HG02938 (cell line): ENCODE measurements around the gene CD14.
"Not testable (repeated sequence)": the region's sequence is repeated elsewhere in the genome, so short reads cannot be mapped to it uniquely, and the experiment has no call there.

Experiments
- ATAC-seq: cut with Tn5 transposase; IDR thresholded peaks from one replicate; pipeline ENCODE4 v1.9.1; 2021; ENCODE audit warnings: mild to moderate bottlenecking, moderate library complexity; ENCODE audit not compliant: unreplicated experiment

Gene CD14

DNA sequence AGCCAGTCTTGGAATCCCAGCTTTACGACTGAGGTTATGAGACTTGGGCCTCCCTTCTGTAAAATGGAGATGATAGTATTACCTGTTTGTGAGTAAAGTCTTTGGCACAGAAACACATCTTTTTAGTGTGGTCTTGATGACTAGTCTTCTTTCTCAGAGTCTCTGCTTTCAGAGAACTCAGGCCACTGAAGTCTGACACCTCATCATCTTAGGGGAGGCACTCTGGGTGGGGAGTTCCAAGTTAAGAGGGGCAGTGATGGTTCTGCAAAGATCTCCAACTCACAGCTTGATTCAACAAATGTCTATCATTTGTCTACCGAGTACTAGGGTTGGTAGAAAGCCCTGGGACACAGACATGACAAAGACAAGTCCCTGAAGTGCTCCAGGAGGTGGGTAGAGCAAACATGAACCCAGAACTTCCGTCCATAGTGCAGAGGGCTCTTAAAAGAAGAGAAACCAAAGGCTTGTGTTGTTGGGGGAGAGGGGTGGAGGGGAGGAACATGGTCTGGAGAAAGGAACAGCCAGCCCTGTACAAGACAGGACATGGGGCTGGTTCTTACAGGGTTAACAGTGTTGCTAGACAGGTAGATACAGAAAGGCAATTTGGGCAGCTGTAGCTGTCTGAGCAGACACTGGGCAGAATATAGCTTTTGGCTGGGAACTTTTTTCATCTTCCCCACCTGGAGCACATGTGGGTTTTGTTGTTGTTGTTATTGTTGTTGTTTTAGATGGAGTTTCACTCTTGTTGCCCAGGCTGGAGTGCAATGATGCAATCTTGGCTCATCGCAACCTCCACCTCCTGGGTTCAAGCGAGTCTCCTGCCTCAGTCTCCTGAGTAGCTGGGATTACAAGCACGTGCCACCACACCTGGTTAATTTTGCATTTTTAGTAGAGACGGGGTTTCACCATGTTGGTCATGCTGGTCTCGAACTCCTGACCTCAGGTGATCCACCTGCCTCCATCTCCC, 2.6 kb upstream of the CD14 start:
- ATAC-seq: no peak

DNA sequence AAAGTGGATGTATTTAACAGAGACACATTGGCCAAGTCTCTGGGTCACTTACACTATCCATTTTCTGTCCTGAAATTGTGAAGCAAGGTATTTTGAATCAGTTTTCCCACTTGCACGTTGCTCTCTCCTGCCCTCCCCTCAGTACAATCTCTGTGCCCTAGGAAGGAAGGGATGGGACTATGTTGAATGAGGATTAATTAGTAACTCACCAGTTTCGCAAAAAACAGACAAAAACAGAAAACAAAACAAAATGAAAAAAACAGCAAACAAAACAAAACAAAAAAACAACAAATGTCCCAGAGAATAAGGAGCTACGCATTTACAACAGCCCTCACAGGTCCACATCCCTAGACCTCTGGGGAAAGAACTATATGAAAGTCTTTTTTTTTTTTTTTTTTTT, 1.1 kb upstream of the CD14 start:
- ATAC-seq: no peak

- no peak for ATAC-seq
Measured at GRCh38 chr5:140633501-140633900, 526 bp upstream of the CD14 start.

- ATAC-seq: peak; percentile 44
Measured at GRCh38 chr5:140632366-140633020, 482 bp downstream of the CD14 start.

GRCh38 chr5:140631831-140632365, 1.1 kb downstream of the CD14 start:
- ATAC-seq: peak; percentile 41

GRCh38 chr5:140631036-140631417, 1.9 kb downstream of the CD14 start:
- ATAC-seq: no peak

GRCh38 chr5:140630292-140631035, 2.5 kb downstream of the CD14 start:
- no peak for ATAC-seq

- ATAC-seq: no peak
Measured at GRCh38 chr5:140628711-140629110, 4.3 kb downstream of the CD14 start.

- ATAC-seq: no peak
Measured at GRCh38 chr5:140627972-140628371, 5.0 kb downstream of the CD14 start.

DNA sequence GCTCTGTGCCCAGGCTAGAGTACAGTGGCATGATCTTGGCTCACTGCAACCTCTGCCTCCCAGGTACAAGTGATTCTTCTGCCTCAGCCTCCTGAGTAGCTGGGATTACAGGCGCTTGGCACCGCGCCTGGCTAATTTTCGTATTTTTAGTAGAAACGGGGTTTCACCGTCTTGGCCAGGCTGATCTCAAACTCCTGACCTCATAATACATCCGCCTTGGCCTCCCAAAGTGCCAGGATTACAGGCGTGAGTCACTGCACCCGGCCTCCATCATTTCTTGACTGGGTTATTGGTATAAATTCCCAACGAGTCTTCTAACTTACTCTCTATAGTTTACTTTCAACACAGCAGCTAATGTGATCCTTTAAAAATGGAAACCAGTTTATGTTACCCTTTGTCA, 8.1 kb downstream of the CD14 start:
- not testable (repeated sequence) for ATAC-seq

- not testable (repeated sequence) for ATAC-seq
Measured at GRCh38 chr5:140623061-140623460, 9.9 kb downstream of the CD14 start.

GRCh38 chr5:140622301-140622700, 10.7 kb downstream of the CD14 start:
- ATAC-seq: no peak

GRCh38 chr5:140611020-140611521, 21.9 kb downstream of the CD14 start:
- no peak for ATAC-seq

DNA sequence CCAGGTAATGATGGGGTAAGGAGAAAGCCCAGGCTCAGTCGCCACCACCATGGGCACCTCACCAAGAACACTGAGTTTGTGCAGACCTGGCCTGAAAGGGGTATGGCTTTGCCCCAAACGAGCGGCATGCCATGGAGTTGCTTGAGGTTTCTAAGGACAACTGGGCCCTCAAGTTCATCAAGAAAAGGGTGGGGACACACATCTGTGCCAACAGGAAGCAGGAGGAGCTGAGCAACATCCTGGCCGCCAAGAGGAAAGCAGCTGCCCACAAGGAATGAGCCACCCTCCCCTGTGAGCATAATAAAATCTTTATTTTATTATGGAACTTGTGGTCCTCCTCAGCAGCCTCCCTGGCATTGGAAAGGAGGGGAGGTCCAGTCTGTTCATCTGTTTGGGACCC, 23.8 kb downstream of the CD14 start:
- no peak for ATAC-seq

GRCh38 chr5:140608722-140609121, 24.3 kb downstream of the CD14 start:
- ATAC-seq: no peak

GRCh38 chr5:140607031-140607430, 25.9 kb downstream of the CD14 start:
- ATAC-seq: no peak

- ATAC-seq: no peak
Measured at GRCh38 chr5:140605879-140606278, 27.1 kb downstream of the CD14 start.

DNA sequence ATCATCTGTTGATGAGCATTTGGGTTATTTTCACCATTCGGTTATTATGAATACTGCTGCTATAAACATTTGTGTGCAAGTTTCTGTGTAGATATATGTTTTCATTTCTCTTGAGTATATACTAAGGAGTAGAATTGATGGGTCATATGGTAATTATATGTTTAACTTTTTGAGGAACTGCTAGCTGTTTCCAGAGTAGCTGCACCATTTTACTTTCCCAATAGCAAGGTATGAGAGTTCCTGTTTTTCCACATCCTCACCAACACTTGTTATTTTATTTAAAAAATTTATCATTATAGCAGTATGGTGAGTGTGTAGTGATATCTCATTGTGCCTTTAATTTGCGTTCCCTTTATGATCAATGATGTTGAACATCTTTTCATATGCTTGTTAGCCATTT, 29.2 kb downstream of the CD14 start:
- no peak for ATAC-seq

GRCh38 chr5:140603446-140603698, 29.6 kb downstream of the CD14 start:
- ATAC-seq: not testable (repeated sequence)

DNA sequence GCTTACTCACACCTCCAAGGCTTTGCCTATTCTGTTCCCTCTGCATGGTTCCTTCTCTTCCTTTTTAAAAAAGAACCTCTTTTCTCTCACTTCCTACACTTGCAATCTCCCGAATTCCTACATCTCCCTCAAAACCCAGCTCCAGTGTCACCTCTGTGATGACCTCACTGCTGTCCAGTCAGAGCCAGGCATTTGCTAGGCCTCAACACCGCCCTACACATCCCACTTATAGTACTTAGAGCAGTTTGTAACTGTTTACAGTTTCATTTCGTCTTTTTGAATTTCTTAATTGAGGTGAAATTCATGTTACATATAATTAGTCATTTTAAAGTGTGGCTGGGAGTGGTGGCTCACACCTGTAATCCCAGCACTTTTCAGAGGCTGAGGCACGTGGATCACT, 30.8 kb downstream of the CD14 start:
- ATAC-seq: no peak

DNA sequence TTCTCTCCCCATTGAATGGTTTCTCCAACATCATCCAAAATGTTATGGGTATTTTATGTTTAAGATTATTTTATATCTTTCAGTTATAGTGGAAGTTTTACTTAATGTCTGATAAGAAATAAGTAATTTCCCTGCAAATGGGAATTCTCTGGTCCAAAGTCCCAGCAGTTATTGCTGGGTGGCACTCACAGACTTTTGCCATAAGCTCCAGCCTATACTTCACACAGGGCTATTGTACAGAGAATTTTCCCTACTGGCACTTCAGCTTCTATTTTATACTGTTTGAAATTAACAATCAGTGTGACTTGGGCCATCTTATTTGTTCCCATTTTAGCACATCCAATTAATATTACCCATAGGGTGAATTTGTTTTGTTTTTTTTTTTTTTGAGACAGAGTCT, 32.9 kb downstream of the CD14 start:
- no peak for ATAC-seq
